Smooth muscle cell (in vitro differentiated cells): ENCODE measurements around the gene MARK3. TPM values are rescaled to one million over a fixed set of nuclear protein-coding genes. Genes with fewer than 3 reads are reported as not detected.
A peak's percentile ranks its signal among the peaks of the same experiment; 100 is the strongest.

ENCODE experiments used
- DNase-seq: peaks from one replicate; lab custom pipeline; 2025; ENCODE audit not compliant: unreplicated experiment; lab: John Stamatoyannopoulos, UW
- H2AFZ ChIP-seq: fragments of 200-600 bp; sonication (generic); 2 replicates; pipeline ENCODE4 v1.6.0; 2016; ENCODE audit warnings: antibody characterized with exemption, low read depth, mild to moderate bottlenecking
- H3F3A ChIP-seq: fragments of 200-600 bp; sonication (generic); 2 replicates; pipeline ENCODE4 v1.6.0; 2017; ENCODE audit warnings: antibody characterized with exemption, low read depth
- H3K27ac ChIP-seq: fragments of 200-600 bp; sonication (generic); 2 replicates; pipeline ENCODE4 v1.5.1; 2016; ENCODE audit warnings: low read depth, mild to moderate bottlenecking
- H3K27me3 ChIP-seq: fragments of 200-600 bp; sonication (generic); 2 replicates; pipeline ENCODE4 v1.6.1; 2016; ENCODE audit warnings: low read depth, mild to moderate bottlenecking
- H3K36me3 ChIP-seq: fragments of 200-600 bp; sonication (generic); 2 replicates; pipeline ENCODE4 v1.5.1; 2016; ENCODE audit warnings: low read depth
- H3K4me1 ChIP-seq: fragments of 200-600 bp; sonication (generic); 2 replicates; pipeline ENCODE4 v1.5.1; 2016; ENCODE audit warnings: low read depth
- H3K4me2 ChIP-seq: fragments of 200-600 bp; sonication (generic); 2 replicates; pipeline ENCODE4 v1.6.0; 2016; ENCODE audit warnings: mild to moderate bottlenecking
- H3K4me3 ChIP-seq: fragments of 200-600 bp; sonication (generic); 2 replicates; pipeline ENCODE4 v1.5.1; 2016; ENCODE audit warnings: mild to moderate bottlenecking
- H3K79me2 ChIP-seq: fragments of 200-600 bp; sonication (generic); 2 replicates; pipeline ENCODE4 v1.6.0; 2016; ENCODE audit warnings: low read depth, mild to moderate bottlenecking
- H3K9ac ChIP-seq: fragments of 200-600 bp; sonication (generic); 2 replicates; pipeline ENCODE4 v1.6.0; 2016; ENCODE audit warnings: low read depth
- H3K9me3 ChIP-seq: fragments of 200-600 bp; sonication (generic); replicated peaks from 2 replicates; pipeline ENCODE4 v1.5.1; 2016; ENCODE audit warnings: low read depth
- H4K20me1 ChIP-seq: fragments of 200-600 bp; sonication (generic); 2 replicates; pipeline ENCODE4 v1.6.0; 2016; ENCODE audit warnings: low read depth
- CTCF ChIP-seq: fragments of 200-600 bp; sonication (generic); IDR thresholded peaks from 2 replicates; pipeline ENCODE4 v1.5.1; 2017; ENCODE audit warnings: borderline replicate concordance, mild to moderate bottlenecking, antibody characterized with exemption; ENCODE audit not compliant: insufficient read depth, poor library complexity, severe bottlenecking
- WGBS: methylation state at CpG from one replicate; pipeline ENCODE4 v1.1.7; 2016; ENCODE audit warnings: low lambda C conversion rate; 5-methylcytosine and 5-hydroxymethylcytosine counted together
- polyA plus RNA-seq: library from polyadenylated mRNA; unstranded; fragments of >200 nt; fragmentation: Nextera tagmentation; extraction: Ambion mirVana; gene quantifications from 2 replicates; pipeline ENCODE4 v1.2.1, GENCODE V29; 2016
- total RNA-seq: library from RNA; depleted of rRNA; stranded (reverse); fragments of >200 nt; gene quantifications from 2 replicates; pipeline ENCODE4 v1.2.3, GENCODE V29; 2014

The MARK3 gene
- total and polyA plus RNA-seq, 2 experiments from 2014 or later = 63.2 to 68.4 TPM

DNA sequence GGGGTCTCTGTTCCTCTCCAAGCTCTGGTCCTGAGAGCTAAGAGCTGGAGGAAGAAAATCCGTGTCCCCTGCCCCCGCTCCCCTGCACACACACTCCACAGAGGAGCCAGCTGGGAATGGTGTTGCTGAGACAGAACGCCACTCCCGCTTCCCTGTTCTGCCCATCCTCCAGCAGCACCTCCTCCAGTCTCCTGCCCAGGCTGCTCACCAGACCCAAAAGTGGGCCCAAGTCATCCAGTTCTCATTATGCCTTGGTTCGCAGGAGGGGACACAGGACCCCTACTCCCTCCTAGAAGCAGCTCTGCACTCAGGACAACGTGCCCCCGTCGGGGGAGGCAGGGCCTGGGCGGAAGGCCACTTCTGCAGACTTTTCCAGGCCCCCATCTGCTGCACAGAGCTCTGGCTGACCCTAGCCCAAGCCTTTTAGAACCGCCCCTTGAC is 143.0 kb downstream of the MARK3 start:
- no peak for DNase-seq
- TF ChIP-seq CTCF = no peak
- no peaks in the 10 kb centered on the region for H3F3A ChIP-seq
- H2AFZ ChIP-seq = no peak overlapping the region
- H3K4me1 ChIP-seq = peaks cover 15% of the 10 kb centered on the region
- H3K27me3 ChIP-seq = peaks cover 7% of the 10 kb centered on the region
- H3K4me3 ChIP-seq = peak overlapping the region; percentile 85
- H3K79me2 ChIP-seq = peaks cover 13% of the 10 kb centered on the region
- peaks cover 26% of the 10 kb centered on the region for H4K20me1 ChIP-seq
- H3K9me3 ChIP-seq = no peaks in the 10 kb centered on the region
- H3K36me3 ChIP-seq = no peaks in the 10 kb centered on the region
- H3K9ac ChIP-seq = peak overlapping the region; percentile 84
- WGBS = 68% methylated on average over 10 of the region's 10 CpGs
- peak overlapping the region; percentile 99 for H3K4me2 ChIP-seq
- H3K27ac ChIP-seq = peak overlapping the region; percentile 64

GRCh38 chr14:103528587-103529382 is 143.6 kb downstream of the MARK3 start, which contains the start of gene TRMT61A:
TSS of gene TRMT61A (plus strand) at chr14:103529196. CDS start at chr14:103529979, 783 bp downstream.
- TF ChIP-seq CTCF = no peak
- H4K20me1 ChIP-seq = peaks cover 26% of the 10 kb centered on the region
- peak; percentile 81 for DNase-seq
- no peak within 1 kb of the TSS for H2AFZ ChIP-seq
- peak within 1 kb of the TSS; percentile 85 for H3K4me3 ChIP-seq
- 7% methylated on average over 62 of the region's 70 CpGs for WGBS
- peaks cover 13% of the 10 kb centered on the region for H3K4me1 ChIP-seq
- H3K27ac ChIP-seq = peak within 1 kb of the TSS; percentile 64
- H3K9me3 ChIP-seq = no peaks in the 10 kb centered on the region
- peak within 1 kb of the TSS; percentile 84 for H3K9ac ChIP-seq
- H3F3A ChIP-seq = no peaks in the 10 kb centered on the region
- no peaks in the 10 kb centered on the region for H3K36me3 ChIP-seq
- H3K79me2 ChIP-seq = peaks cover 13% of the 10 kb centered on the region
- H3K27me3 ChIP-seq = peaks cover under 1% of the 10 kb centered on the region
- H3K4me2 ChIP-seq = peak within 1 kb of the TSS; percentile 99

- H3K9me3 ChIP-seq = no peaks in the 10 kb centered on the region
- H3K9ac ChIP-seq = peak overlapping the region; percentile 81
- H3K4me1 ChIP-seq = peaks cover 13% of the 10 kb centered on the region
- WGBS = 57% methylated on average over 42 of the region's 42 CpGs
- H2AFZ ChIP-seq = no peak overlapping the region
- no peaks in the 10 kb centered on the region for H3F3A ChIP-seq
- H3K4me2 ChIP-seq = peak overlapping the region; percentile 99
- no peak overlapping the region for H3K27ac ChIP-seq
- H3K4me3 ChIP-seq = peak overlapping the region; percentile 85
- peaks cover 13% of the 10 kb centered on the region for H3K79me2 ChIP-seq
- H3K36me3 ChIP-seq = no peaks in the 10 kb centered on the region
- no peak for TF ChIP-seq CTCF
- peaks cover 26% of the 10 kb centered on the region for H4K20me1 ChIP-seq
- no peaks in the 10 kb centered on the region for H3K27me3 ChIP-seq
- DNase-seq = no peak
These were observed 144.5 kb downstream of the MARK3 start for GRCh38 chr14:103529383-103530365.
